ENCODE measurements around the gene S1PR4. TPM values are rescaled to one million over a fixed set of nuclear protein-coding genes. Genes with fewer than 3 reads are reported as not detected.

The S1PR4 gene
- total RNA-seq, 4 donors from 2014 or later = 1.1 to 35.3 (median 9.4) TPM

- TF ChIP-seq CTCF (IDR thresholded peaks at IDR 0.05) = no peak
- no peak for ATAC-seq (ENCODE audit: low FRiP score)
- no peak for DNase-seq (ENCODE audit: low spot score)
Measured at GRCh38 chr19:3146677-3147100, 31.9 kb upstream of the S1PR4 start.

DNA sequence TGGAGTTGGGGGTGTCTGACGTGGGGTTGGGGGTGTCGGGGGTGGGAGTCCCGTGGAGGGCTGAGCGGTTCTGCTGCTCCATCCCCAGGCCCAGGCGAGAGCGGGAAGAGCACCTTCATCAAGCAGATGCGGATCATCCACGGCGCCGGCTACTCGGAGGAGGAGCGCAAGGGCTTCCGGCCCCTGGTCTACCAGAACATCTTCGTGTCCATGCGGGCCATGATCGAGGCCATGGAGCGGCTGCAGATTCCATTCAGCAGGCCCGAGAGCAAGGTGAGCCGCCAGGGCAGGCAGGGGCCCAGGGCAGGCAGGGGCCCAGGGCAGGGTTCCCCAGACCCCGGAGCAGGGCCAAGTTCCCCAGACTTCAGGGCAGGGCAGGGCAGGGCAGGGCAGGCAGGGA lies 30.1 kb upstream of the S1PR4 start:
- DNase-seq (ENCODE audit: low spot score) (no peak), ATAC-seq (ENCODE audit: low FRiP score) (no peak)

GRCh38 chr19:3149089-3149488 lies 29.5 kb upstream of the S1PR4 start:
- no peak for DNase-seq (ENCODE audit: low spot score)
- no peak for ATAC-seq (ENCODE audit: low FRiP score)

More for the DNA sequence above, 30.1 kb upstream of the S1PR4 start:
- no peak for TF ChIP-seq CTCF (IDR thresholded peaks at IDR 0.05)

GRCh38 chr19:3149526-3150505 lies 28.8 kb upstream of the S1PR4 start:
- DNase-seq (ENCODE audit: low spot score) = no peak
- no peak for ATAC-seq (ENCODE audit: low FRiP score)
- TF ChIP-seq CTCF (IDR thresholded peaks at IDR 0.05) = no peak

More at GRCh38 chr19:3149089-3149488, 29.5 kb upstream of the S1PR4 start:
- TF ChIP-seq CTCF (IDR thresholded peaks at IDR 0.05) = no peak

DNA sequence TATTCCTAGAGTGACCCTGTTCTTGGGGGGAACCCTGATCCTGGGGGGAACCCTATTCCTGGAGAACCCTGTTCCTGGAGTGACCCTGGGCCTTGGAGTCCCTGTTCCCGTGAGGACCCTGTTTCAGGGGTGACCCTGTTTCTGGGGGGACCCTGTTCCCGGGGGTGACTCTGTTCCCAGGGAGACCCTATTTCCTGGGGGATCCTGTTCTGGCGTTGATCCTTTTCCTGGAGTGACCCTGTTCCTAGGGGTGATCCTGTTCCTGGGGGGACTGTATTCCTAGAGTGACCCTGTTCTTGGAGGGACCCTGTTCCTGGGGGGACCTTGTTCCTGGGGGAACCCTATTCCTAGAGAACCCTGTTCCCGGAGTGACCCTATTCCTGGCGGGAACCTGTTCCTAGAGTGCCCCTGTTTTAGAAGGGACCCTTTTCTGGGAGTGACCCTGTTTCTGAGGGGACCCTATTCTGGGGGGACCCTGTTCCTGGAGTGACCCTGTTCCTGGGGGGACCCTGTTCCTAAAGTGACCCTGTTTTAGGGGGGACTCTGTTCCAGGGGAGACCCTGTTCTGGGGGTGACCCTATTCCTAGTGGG lies 27.7 kb upstream of the S1PR4 start:
- TF ChIP-seq CTCF (IDR thresholded peaks at IDR 0.05) = no peak
- ATAC-seq (ENCODE audit: low FRiP score) (no peak), DNase-seq (ENCODE audit: low spot score) (no peak)

GRCh38 chr19:3151563-3152418 lies 26.8 kb upstream of the S1PR4 start:
- ATAC-seq (ENCODE audit: low FRiP score) = no peak
- no peak for DNase-seq (ENCODE audit: low spot score)
- no peak for TF ChIP-seq CTCF (IDR thresholded peaks at IDR 0.05)

Data from omental fat pad (tissue), 4 donors.